ENCODE measurements around the gene ITPRIPL1. TPM values are rescaled to one million over a fixed set of nuclear protein-coding genes. Genes with fewer than 3 reads are reported as not detected.

The ITPRIPL1 gene
- polyA plus RNA-seq, 2 donors: 0.84 to 1.4 TPM

DNA sequence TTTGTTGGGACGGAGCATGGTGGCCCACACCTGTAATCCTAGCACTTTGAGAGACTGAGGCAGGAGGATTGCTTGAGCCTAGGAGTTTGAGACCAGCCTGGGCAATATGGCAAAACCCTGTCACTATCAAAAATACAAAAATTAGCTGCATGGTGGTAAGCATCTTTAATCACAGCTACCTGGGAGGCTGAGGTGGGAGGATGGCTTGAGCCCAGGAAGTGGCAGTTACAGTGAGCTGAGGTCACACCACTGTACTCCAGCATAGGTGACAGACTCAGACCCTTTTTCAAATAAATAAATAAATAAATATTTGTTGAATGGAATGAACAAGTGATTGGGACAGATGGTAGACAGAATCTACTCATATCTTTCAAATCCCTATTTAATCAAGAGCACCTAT is 5.7 kb upstream of the ITPRIPL1 start:
- no peaks in the 10 kb centered on the region for H3K9me3 ChIP-seq (ENCODE audit: control insufficient read depth in 2 of 2, insufficient read depth in 1 of 2, low read depth in 1 of 2, low read length in 1 of 2)
- H3K4me1 ChIP-seq (ENCODE audit: control insufficient read depth in 2 of 2, insufficient read depth in 2 of 2, low read length in 1 of 2): peaks cover 0 to 2% of the 10 kb centered on the region in 2 donors
- no peaks in the 10 kb centered on the region for H3K27me3 ChIP-seq (ENCODE audit: control insufficient read depth in 1 of 2, insufficient read depth in 2 of 2, low read length in 2 of 2)
- 88 to 93% methylated on average over 1 of the region's 1 CpG for WGBS, 2 donors
- H3K36me3 ChIP-seq (ENCODE audit: control insufficient read depth in 2 of 2, insufficient read depth in 2 of 2, low read length in 1 of 2): no peaks in the 10 kb centered on the region
- H3K27ac ChIP-seq (ENCODE audit: low read depth in 2 of 2, low read length in 1 of 2): no peak overlapping the region
- H3K4me3 ChIP-seq (ENCODE audit: low read depth in 1 of 2, low read length in 2 of 2): no peak overlapping the region

DNA sequence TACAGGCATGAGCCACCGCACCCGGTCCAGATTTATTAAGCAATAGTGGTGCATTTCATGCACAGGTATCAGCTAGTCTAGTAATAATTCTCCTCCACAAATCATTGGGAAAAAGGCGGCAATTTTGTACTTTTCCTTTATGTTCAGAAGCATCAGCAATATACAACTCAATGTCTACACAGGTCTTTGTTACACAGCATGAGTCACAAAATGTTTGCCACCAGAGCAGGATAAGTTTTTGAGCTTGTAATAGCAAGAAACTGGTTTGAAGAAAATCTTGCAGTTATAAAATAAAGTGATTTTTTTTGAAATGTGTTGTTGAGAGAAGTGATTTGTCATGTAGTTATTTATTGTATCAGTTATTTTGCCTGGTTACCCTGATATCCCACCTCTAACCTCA is 4.8 kb upstream of the ITPRIPL1 start:
- Histone ChIP-seq H3K36me3 (ENCODE audit: control insufficient read depth in 2 of 2, insufficient read depth in 2 of 2, low read length in 1 of 2) (no peaks in the 10 kb centered on the region), H3K27me3 (ENCODE audit: control insufficient read depth in 1 of 2, insufficient read depth in 2 of 2, low read length in 2 of 2) (no peaks in the 10 kb centered on the region), H3K4me1 (ENCODE audit: control insufficient read depth in 2 of 2, insufficient read depth in 2 of 2, low read length in 1 of 2) (peaks cover 0 to 2% of the 10 kb centered on the region in 2 donors), H3K4me3 (ENCODE audit: low read depth in 1 of 2, low read length in 2 of 2) (peak overlapping the region in 1 of 2 donors; percentile 2), H3K27ac (ENCODE audit: low read depth in 2 of 2, low read length in 1 of 2) (no peak overlapping the region), H3K9me3 (ENCODE audit: control insufficient read depth in 2 of 2, insufficient read depth in 1 of 2, low read depth in 1 of 2, low read length in 1 of 2) (no peaks in the 10 kb centered on the region)
- WGBS, 2 donors: 73 to 81% methylated on average over 3 of the region's 3 CpGs

GRCh38 chr2:96320728-96321622 is 4.1 kb upstream of the ITPRIPL1 start:
- Histone ChIP-seq H3K36me3 (ENCODE audit: control insufficient read depth in 2 of 2, insufficient read depth in 2 of 2, low read length in 1 of 2) (no peaks in the 10 kb centered on the region), H3K9me3 (ENCODE audit: control insufficient read depth in 2 of 2, insufficient read depth in 1 of 2, low read depth in 1 of 2, low read length in 1 of 2) (no peaks in the 10 kb centered on the region), H3K27me3 (ENCODE audit: control insufficient read depth in 1 of 2, insufficient read depth in 2 of 2, low read length in 2 of 2) (no peaks in the 10 kb centered on the region), H3K4me1 (ENCODE audit: control insufficient read depth in 2 of 2, insufficient read depth in 2 of 2, low read length in 1 of 2) (peaks cover 2 to 3% of the 10 kb centered on the region in 2 donors), H3K4me3 (ENCODE audit: low read depth in 1 of 2, low read length in 2 of 2) (peak overlapping the region; percentile 44 to 60), H3K27ac (ENCODE audit: low read depth in 2 of 2, low read length in 1 of 2) (peak overlapping the region; percentile 1 to 46)
- WGBS, 2 donors: 5 to 6% methylated on average over 41 of the region's 41 CpGs

DNA sequence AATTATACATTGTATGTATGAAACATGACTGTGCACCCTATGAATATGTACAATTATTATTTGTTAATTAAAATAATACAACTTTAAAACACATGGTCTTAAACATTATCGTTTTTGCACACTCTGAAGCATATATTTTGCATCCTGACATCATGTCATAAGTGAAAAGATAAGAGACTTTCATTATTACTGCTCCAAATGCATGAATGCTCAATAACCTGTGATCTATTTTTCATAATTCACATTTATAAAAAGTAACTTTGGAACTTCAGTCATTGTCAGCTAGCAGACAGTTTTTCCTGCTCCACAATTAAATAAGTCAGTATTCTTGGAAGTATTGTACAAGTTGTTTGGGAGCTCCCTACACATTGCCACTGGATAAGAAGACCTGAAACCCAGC is 1.3 kb upstream of the ITPRIPL1 start:
- Histone ChIP-seq H3K4me1 (ENCODE audit: control insufficient read depth in 2 of 2, insufficient read depth in 2 of 2, low read length in 1 of 2) (peaks cover 2 to 6% of the 10 kb centered on the region in 2 donors), H3K4me3 (ENCODE audit: low read depth in 1 of 2, low read length in 2 of 2) (no peak overlapping the region), H3K36me3 (ENCODE audit: control insufficient read depth in 2 of 2, insufficient read depth in 2 of 2, low read length in 1 of 2) (peaks cover 0 to 3% of the 10 kb centered on the region in 2 donors), H3K27me3 (ENCODE audit: control insufficient read depth in 1 of 2, insufficient read depth in 2 of 2, low read length in 2 of 2) (no peaks in the 10 kb centered on the region), H3K27ac (ENCODE audit: low read depth in 2 of 2, low read length in 1 of 2) (no peak overlapping the region), H3K9me3 (ENCODE audit: control insufficient read depth in 2 of 2, insufficient read depth in 1 of 2, low read depth in 1 of 2, low read length in 1 of 2) (no peaks in the 10 kb centered on the region)
- WGBS, 2 donors: 86 to 89% methylated on average over 1 of the region's 1 CpG

DNA sequence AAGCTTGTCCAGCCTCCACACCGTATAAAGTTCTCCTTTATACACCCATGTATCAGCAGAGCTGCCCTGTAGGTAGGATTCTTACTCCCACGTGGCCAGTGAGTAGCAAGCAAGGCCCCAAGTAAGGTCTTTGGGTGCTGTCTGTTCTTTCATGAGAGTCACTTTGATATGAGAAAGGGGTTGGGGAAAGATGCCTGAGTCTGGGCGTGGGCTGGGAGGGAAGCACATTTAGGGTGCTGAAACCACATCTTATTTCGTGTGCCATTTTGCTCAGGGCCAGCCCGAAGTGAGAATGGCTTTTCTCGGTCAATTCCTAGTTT is 436 bp upstream of the ITPRIPL1 start:
- Histone ChIP-seq H3K27me3 (ENCODE audit: control insufficient read depth in 1 of 2, insufficient read depth in 2 of 2, low read length in 2 of 2) (no peaks in the 10 kb centered on the region), H3K4me3 (ENCODE audit: low read depth in 1 of 2, low read length in 2 of 2) (peak overlapping the region in 1 of 2 donors; percentile 52), H3K4me1 (ENCODE audit: control insufficient read depth in 2 of 2, insufficient read depth in 2 of 2, low read length in 1 of 2) (peaks cover 2 to 6% of the 10 kb centered on the region in 2 donors), H3K36me3 (ENCODE audit: control insufficient read depth in 2 of 2, insufficient read depth in 2 of 2, low read length in 1 of 2) (peaks cover 0 to 3% of the 10 kb centered on the region in 2 donors), H3K9me3 (ENCODE audit: control insufficient read depth in 2 of 2, insufficient read depth in 1 of 2, low read depth in 1 of 2, low read length in 1 of 2) (no peaks in the 10 kb centered on the region), H3K27ac (ENCODE audit: low read depth in 2 of 2, low read length in 1 of 2) (peak overlapping the region in 1 of 2 donors; percentile 69)
- 21 to 30% methylated on average over 6 of the region's 6 CpGs for WGBS, 2 donors

- 27 to 41% methylated on average over 8 of the region's 8 CpGs for WGBS, 2 donors
- Histone ChIP-seq H3K27ac (ENCODE audit: low read depth in 2 of 2, low read length in 1 of 2) (peak overlapping the region; percentile 17 to 69), H3K9me3 (ENCODE audit: control insufficient read depth in 2 of 2, insufficient read depth in 1 of 2, low read depth in 1 of 2, low read length in 1 of 2) (no peaks in the 10 kb centered on the region), H3K4me1 (ENCODE audit: control insufficient read depth in 2 of 2, insufficient read depth in 2 of 2, low read length in 1 of 2) (peaks cover 2 to 6% of the 10 kb centered on the region in 2 donors), H3K4me3 (ENCODE audit: low read depth in 1 of 2, low read length in 2 of 2) (peak overlapping the region; percentile 52 to 58), H3K27me3 (ENCODE audit: control insufficient read depth in 1 of 2, insufficient read depth in 2 of 2, low read length in 2 of 2) (no peaks in the 10 kb centered on the region), H3K36me3 (ENCODE audit: control insufficient read depth in 2 of 2, insufficient read depth in 2 of 2, low read length in 1 of 2) (peaks cover 0 to 3% of the 10 kb centered on the region in 2 donors)
These were observed 753 bp downstream of the ITPRIPL1 start for GRCh38 chr2:96325884-96326255.

DNA sequence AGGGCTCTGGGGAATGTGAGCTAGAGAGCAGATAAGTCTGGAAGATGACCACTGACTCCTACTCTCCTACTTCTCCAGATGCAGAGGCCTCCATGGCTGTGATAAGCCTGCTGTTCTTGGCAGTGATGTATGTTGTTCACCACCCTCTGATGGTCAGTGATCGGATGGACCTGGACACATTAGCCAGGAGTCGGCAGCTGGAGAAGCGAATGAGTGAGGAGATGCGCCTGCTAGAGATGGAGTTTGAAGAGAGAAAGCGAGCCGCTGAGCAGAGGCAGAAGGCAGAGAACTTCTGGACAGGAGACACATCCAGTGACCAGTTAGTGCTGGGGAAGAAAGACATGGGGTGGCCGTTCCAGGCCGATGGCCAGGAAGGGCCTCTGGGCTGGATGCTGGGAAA is 1.4 kb downstream of the ITPRIPL1 start:
- 95 to 98% methylated on average over 8 of the region's 8 CpGs for WGBS, 2 donors
- Histone ChIP-seq H3K27me3 (ENCODE audit: control insufficient read depth in 1 of 2, insufficient read depth in 2 of 2, low read length in 2 of 2) (no peaks in the 10 kb centered on the region), H3K27ac (ENCODE audit: low read depth in 2 of 2, low read length in 1 of 2) (no peak overlapping the region), H3K36me3 (ENCODE audit: control insufficient read depth in 2 of 2, insufficient read depth in 2 of 2, low read length in 1 of 2) (peaks cover 0 to 3% of the 10 kb centered on the region in 2 donors), H3K4me1 (ENCODE audit: control insufficient read depth in 2 of 2, insufficient read depth in 2 of 2, low read length in 1 of 2) (peaks cover 2 to 6% of the 10 kb centered on the region in 2 donors), H3K4me3 (ENCODE audit: low read depth in 1 of 2, low read length in 2 of 2) (no peak overlapping the region), H3K9me3 (ENCODE audit: control insufficient read depth in 2 of 2, insufficient read depth in 1 of 2, low read depth in 1 of 2, low read length in 1 of 2) (no peaks in the 10 kb centered on the region)

GRCh38 chr2:96326990-96327820 is 2.1 kb downstream of the ITPRIPL1 start:
- H3K27me3 ChIP-seq (ENCODE audit: control insufficient read depth in 1 of 2, insufficient read depth in 2 of 2, low read length in 2 of 2): no peaks in the 10 kb centered on the region
- H3K9me3 ChIP-seq (ENCODE audit: control insufficient read depth in 2 of 2, insufficient read depth in 1 of 2, low read depth in 1 of 2, low read length in 1 of 2): no peaks in the 10 kb centered on the region
- no peak overlapping the region for H3K4me3 ChIP-seq (ENCODE audit: low read depth in 1 of 2, low read length in 2 of 2)
- peaks cover 0 to 6% of the 10 kb centered on the region in 2 donors for H3K4me1 ChIP-seq (ENCODE audit: control insufficient read depth in 2 of 2, insufficient read depth in 2 of 2, low read length in 1 of 2)
- H3K27ac ChIP-seq (ENCODE audit: low read depth in 2 of 2, low read length in 1 of 2): no peak overlapping the region
- WGBS, 2 donors: 95% methylated on average over 21 of the region's 21 CpGs
- H3K36me3 ChIP-seq (ENCODE audit: control insufficient read depth in 2 of 2, insufficient read depth in 2 of 2, low read length in 1 of 2): peaks cover 0 to 3% of the 10 kb centered on the region in 2 donors

DNA sequence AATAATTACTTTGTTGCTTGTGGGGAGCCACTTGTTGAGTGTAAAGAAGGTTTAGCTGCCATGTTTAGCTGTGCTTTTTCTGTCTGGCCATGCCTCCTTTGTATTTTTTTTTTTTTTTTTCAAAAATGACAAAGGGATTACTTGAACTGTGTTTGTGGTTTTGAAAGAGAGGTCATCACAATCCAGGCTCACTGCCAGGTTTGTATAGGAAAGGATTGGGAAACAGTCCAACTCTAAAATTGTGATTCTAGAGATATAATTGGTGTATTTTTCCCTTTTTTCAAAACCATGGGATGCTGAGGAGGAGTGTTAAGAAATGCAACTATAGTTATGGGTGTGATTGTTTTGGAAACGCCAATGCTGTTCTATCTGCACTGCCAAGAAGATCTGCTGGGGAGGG is 4.3 kb downstream of the ITPRIPL1 start:
- WGBS, 2 donors: 59 to 60% methylated on average over 1 of the region's 1 CpG

More for the DNA sequence above, 4.3 kb downstream of the ITPRIPL1 start:
- Histone ChIP-seq H3K27me3 (ENCODE audit: control insufficient read depth in 1 of 2, insufficient read depth in 2 of 2, low read length in 2 of 2) (no peaks in the 10 kb centered on the region), H3K4me1 (ENCODE audit: control insufficient read depth in 2 of 2, insufficient read depth in 2 of 2, low read length in 1 of 2) (peaks cover 0 to 6% of the 10 kb centered on the region in 2 donors), H3K4me3 (ENCODE audit: low read depth in 1 of 2, low read length in 2 of 2) (no peak overlapping the region), H3K36me3 (ENCODE audit: control insufficient read depth in 2 of 2, insufficient read depth in 2 of 2, low read length in 1 of 2) (peaks cover 0 to 3% of the 10 kb centered on the region in 2 donors), H3K9me3 (ENCODE audit: control insufficient read depth in 2 of 2, insufficient read depth in 1 of 2, low read depth in 1 of 2, low read length in 1 of 2) (no peaks in the 10 kb centered on the region), H3K27ac (ENCODE audit: low read depth in 2 of 2, low read length in 1 of 2) (no peak overlapping the region)

Data from esophagus (tissue), 2 donors.